Right cardiac atrium (tissue), 5 donors: Measurements from ENCODE around the gene STIMATE. TPM values are rescaled to one million over a fixed set of nuclear protein-coding genes. Genes with fewer than 3 reads are reported as not detected.

Experiments used
- ATAC-seq, 2 donors: fragments of 200-7000 bp; cut with Tn5 transposase; one replicate each; pipeline versions ENCODE4 v1.8.0 to v1.9.1; 2020; ENCODE audit warnings: moderate library complexity in 2 of 2, mild to moderate bottlenecking in 1 of 2
- DNase-seq, 3 donors: peaks; one replicate each; pipeline ENCODE4 v3.0.0-alpha.2; 2020
- H3K27ac ChIP-seq: one replicate; pipeline ENCODE4 v1.5.1; 2013; ENCODE audit warnings: mild to moderate bottlenecking, low read length, control low read depth, moderate library complexity
- H3K27me3 ChIP-seq: one replicate; pipeline ENCODE4 v1.6.1; 2013; ENCODE audit not compliant: control insufficient read depth, insufficient read depth
- H3K4me1 ChIP-seq: one replicate; pipeline ENCODE4 v1.6.1; 2013; ENCODE audit warnings: low read length; ENCODE audit not compliant: control insufficient read depth, insufficient read depth
- H3K4me3 ChIP-seq: one replicate; pipeline ENCODE4 v1.5.1; 2013; ENCODE audit warnings: low read length, control low read depth
- H3K9me3 ChIP-seq: one replicate; pipeline ENCODE4 v1.6.1; 2013; ENCODE audit warnings: low read length; ENCODE audit not compliant: control insufficient read depth
- WGBS: extraction: QIAGEN DNeasy Blood & Tissue Kit; methylation state at CpG from one replicate; pipeline ENCODE4 v1.1.7; 2013; 5-methylcytosine and 5-hydroxymethylcytosine counted together
- intact Hi-C, 4 donors: fragments of 100-400 bp; cut with DNase I; formaldehyde crosslinking; loops; one replicate each; pipeline versions ENCODE4 v1.11.0 to v1.14.0; 2022 to 2023
- polyA plus RNA-seq: library from polyadenylated mRNA; stranded (reverse); fragments of 200-250 nt; gene quantifications from one replicate; pipeline ENCODE4 v1.2.3, GENCODE V29; 2013
- total RNA-seq, 4 donors: library from RNA; stranded (reverse); fragmentation: NEBNext Ultra II Directional; extraction: Animal tissue kit (Norgen Biotek cat#: 25700); gene quantifications; one replicate each; pipeline ENCODE4 v1.2.1, GENCODE V29; 2021
- donor health status: healthy with polysubstance abuse.
- donor health status: DM: no; HTN: yes; CAD: no.
- donor health status: DM: no; HTN: no; CAD: no.
- donor health status: DM: no; HTN: yes; CAD: no; lungs with severe emphysema.
- donor health status: DM: yes; HTN: yes; CAD: no.

The STIMATE gene
- total and polyA plus RNA-seq, 5 donors, result 4.3 to 9.3 (median 7.8) TPM

GRCh38 chr3:52841981-52842340 lies 55.4 kb downstream of the STIMATE start:
- no peaks in the 10 kb centered on the region for H3K9me3 ChIP-seq
- ATAC-seq (no peak), DNase-seq (peak in 2 of 3 donors; percentile 11 to 30)
- H3K27me3 ChIP-seq, result no peaks in the 10 kb centered on the region
- peaks cover 24% of the 10 kb centered on the region for H3K4me1 ChIP-seq
- H3K4me3 ChIP-seq, result no peak overlapping the region
- intact Hi-C loops, result no loop called here
- WGBS, result 79% methylated on average over 12 of the region's 12 CpGs
- H3K27ac ChIP-seq, result peak overlapping the region; percentile 61

DNA sequence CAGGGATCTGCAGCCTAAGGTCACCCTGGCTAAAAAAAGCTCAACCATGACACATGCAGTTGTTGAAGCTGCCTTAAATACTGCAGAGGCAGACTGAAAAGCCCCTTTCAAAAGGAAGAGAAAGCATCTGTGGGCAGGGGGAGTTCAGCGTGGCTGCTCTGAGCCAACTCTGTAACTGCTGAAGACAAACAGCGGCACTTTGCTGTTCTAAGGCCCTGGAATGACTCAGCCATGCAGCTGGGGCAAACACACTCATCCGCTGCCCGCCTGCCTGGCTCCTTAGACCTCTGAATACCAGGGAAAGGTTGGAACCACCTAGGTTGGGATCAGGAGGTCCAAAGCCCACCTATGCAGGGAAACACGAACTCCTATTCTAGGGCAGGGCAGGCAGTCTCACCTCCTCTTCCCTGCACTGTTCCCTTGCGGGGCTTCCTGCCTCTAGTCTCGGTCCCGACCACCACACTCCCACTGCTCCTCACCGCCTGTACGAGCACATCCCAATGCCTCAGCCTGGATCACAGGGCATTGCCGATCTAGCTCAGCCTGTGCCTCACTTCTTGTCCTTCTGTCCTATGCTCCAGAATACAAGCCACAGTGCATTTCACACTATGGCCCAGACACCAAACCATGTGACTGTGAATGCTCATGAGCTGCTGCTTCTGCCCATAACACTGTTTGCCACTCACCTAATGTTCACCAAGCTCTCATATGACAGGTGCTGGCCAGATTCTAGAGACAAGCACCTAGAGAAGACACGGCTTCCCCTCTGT lies 56.0 kb downstream of the STIMATE start:
- Histone ChIP-seq H3K4me1 (peaks cover 27% of the 10 kb centered on the region), H3K27ac (peak overlapping the region; percentile 43), H3K4me3 (no peak overlapping the region), H3K9me3 (no peaks in the 10 kb centered on the region), H3K27me3 (no peaks in the 10 kb centered on the region)
- no peak for ATAC-seq
- 94% methylated on average over 12 of the region's 12 CpGs for WGBS
- DNase-seq, result peak in 2 of 3 donors; percentile 9 to 18
- intact Hi-C loops, result no loop called here

- Histone ChIP-seq H3K4me1 (peaks cover 25% of the 10 kb centered on the region), H3K27ac (no peak overlapping the region), H3K27me3 (no peaks in the 10 kb centered on the region), H3K9me3 (no peaks in the 10 kb centered on the region), H3K4me3 (no peak overlapping the region)
- no peak for ATAC-seq
- intact Hi-C loops, result no loop called here
- WGBS, result 90% methylated on average over 23 of the region's 23 CpGs
- DNase-seq, result peak in 2 of 3 donors; percentile 35 to 39
Observed at GRCh38 chr3:52839892-52840545, 57.3 kb downstream of the STIMATE start.

DNA sequence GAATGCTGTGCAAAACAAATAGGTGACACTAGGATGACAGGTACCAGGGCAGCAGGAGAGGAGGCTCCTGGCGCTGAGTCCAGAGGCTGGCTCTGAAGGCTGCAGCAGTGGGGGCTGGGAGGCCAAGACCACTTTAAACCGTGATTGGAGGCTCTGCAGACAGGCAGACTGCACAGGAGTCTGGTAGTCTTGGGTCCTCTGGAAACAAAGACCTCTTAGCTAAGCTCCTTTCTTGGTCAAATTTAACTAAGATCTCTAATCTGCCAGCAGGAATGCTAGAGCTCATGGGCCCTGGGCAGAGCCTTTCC lies 58.1 kb downstream of the STIMATE start:
- intact Hi-C loops, result no loop called here
- Histone ChIP-seq H3K27ac (no peak overlapping the region), H3K4me3 (no peak overlapping the region), H3K9me3 (no peaks in the 10 kb centered on the region), H3K27me3 (no peaks in the 10 kb centered on the region), H3K4me1 (peaks cover 21% of the 10 kb centered on the region)
- ATAC-seq, result no peak
- WGBS, result 72% methylated on average over 2 of the region's 2 CpGs
- peak in 2 of 3 donors; percentile 18 to 21 for DNase-seq

DNA sequence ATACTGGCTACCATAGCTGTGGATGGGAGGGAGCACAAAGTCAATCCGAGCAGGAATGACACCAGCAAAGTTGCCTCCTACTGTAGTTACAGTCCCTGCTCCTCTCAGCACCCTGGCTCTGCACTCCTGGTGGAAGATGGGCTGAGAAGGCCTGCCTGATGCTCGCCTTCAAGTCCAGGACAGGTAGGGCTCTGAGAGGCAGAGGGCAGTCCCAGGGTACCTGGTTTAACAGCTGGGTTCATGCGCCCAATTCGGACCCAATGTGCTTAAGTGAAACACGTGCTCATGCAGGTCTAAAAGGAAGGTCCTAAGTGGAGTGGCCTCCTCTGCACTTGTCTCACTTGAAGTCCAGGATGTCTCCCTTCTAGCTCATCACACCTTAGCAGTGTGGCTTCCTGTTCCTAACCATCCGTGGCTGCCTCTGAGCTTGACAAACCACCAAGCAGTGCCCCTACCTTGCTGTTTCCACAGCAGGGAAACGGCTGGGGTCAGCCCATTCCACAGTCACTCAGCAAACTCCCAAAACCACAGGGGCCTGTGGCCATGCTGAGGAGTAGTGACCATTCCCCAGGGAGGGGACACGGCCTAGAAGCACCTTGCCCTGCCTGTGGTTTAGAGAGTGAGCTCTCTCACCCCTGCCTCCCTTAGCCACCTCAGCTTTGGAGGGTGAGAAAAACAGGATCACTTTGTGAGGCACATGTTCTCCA lies 58.6 kb downstream of the STIMATE start:
- 89% methylated on average over 8 of the region's 8 CpGs for WGBS
- DNase-seq (peak in 2 of 3 donors; percentile 6 to 20), ATAC-seq (no peak)
- intact Hi-C loops, result no loop called here
- peaks cover 17% of the 10 kb centered on the region for H3K4me1 ChIP-seq
- H3K27me3 ChIP-seq, result no peaks in the 10 kb centered on the region
- no peak overlapping the region for H3K27ac ChIP-seq
- H3K4me3 ChIP-seq, result no peak overlapping the region
- no peaks in the 10 kb centered on the region for H3K9me3 ChIP-seq

DNA sequence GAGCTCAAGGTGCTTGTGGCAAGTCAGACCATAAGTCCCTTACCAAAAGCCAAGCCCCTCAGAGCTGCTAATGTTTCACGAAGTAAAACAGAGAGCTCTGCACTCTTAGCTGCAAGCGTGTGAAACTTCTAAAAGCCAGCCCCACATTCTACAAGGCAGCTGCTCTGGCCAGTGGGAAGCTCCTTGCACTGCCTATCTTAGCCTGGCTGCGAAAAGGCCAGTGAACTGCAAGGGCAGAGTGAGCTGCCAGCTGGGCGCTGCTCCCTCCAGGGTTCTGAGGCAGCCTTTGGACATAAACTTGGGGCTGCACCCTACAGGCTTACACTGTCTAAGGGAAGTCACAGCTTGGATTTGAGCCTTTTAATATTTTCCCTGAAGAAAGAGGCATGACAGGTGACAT lies 60.4 kb downstream of the STIMATE start:
- 64% methylated on average over 4 of the region's 4 CpGs for WGBS
- Histone ChIP-seq H3K4me3 (no peak overlapping the region), H3K27ac (peak overlapping the region; percentile 84), H3K9me3 (no peaks in the 10 kb centered on the region), H3K27me3 (no peaks in the 10 kb centered on the region), H3K4me1 (peaks cover 14% of the 10 kb centered on the region)
- intact Hi-C loops, result no loop called here
- peak in 1 of 3 donors; percentile 48 for DNase-seq
- peak in 1 of 2 donors; percentile 7 for ATAC-seq

GRCh38 chr3:52836471-52836845 lies 60.9 kb downstream of the STIMATE start:
- no peaks in the 10 kb centered on the region for H3K9me3 ChIP-seq
- peak overlapping the region; percentile 84 for H3K27ac ChIP-seq
- DNase-seq (no peak), ATAC-seq (no peak)
- WGBS, result 82% methylated on average over 5 of the region's 5 CpGs
- H3K27me3 ChIP-seq, result no peaks in the 10 kb centered on the region
- peaks cover 16% of the 10 kb centered on the region for H3K4me1 ChIP-seq
- H3K4me3 ChIP-seq, result no peak overlapping the region
- intact Hi-C loops, result no loop called here

DNA sequence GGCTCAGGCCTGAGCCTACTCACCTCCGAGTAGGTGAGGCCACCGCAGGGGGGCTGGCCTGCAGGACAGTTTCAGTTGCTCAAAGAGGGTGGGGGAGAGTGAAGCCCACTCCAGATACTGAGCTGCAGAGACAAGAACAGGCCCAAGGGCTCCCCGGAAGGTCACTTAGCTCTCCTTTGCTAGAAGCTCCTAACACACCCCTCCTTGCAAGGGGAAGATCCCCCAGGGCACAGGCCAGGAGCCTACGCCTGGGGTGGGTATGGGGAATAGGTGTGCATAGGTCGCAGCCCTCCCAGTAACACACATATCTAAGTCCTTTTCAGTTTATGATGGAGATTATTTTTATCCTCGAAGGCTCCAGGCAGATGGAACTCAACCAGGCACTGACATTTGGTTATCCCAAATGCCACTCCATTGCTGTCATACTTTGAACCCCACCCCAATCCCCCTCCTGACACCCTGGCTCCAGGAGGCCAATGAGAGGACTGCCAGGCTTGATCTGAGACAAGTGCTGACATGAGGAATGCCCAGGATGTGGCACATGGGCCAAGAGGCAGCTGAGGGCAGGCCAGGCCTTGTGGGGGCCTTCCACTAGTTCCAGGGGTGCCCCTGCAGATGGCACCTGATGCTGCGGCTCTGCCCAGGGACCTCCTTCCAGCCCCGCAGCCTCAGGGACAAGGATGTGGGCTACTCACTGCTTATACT lies 61.4 kb downstream of the STIMATE start:
- 74% methylated on average over 8 of the region's 8 CpGs for WGBS
- ATAC-seq (peak; percentile 44 to 66), DNase-seq (peak in 2 of 3 donors; percentile 54 to 74)
- intact Hi-C loops, result no loop called here
- H3K4me3 ChIP-seq, result no peak overlapping the region
- peaks cover 10% of the 10 kb centered on the region for H3K4me1 ChIP-seq
- H3K27ac ChIP-seq, result peak overlapping the region; percentile 84
- no peaks in the 10 kb centered on the region for H3K27me3 ChIP-seq
- H3K9me3 ChIP-seq, result no peaks in the 10 kb centered on the region

GRCh38 chr3:52834871-52835501 lies 62.4 kb downstream of the STIMATE start, which contains the start of gene MUSTN1:
Gene MUSTN1, minus strand, starts transcription at chr3:52835019. Its CDS starts 71 bp downstream, at chr3:52834948.
- intact Hi-C loops, result no loop called here
- H3K9me3 ChIP-seq, result no peaks in the 10 kb centered on the region
- peak within 1 kb of the TSS; percentile 80 for H3K27ac ChIP-seq
- H3K4me1 ChIP-seq, result peaks cover 9% of the 10 kb centered on the region
- peak; percentile 18 to 50 for ATAC-seq
- H3K27me3 ChIP-seq, result no peaks in the 10 kb centered on the region
- H3K4me3 ChIP-seq, result peak within 1 kb of the TSS; percentile 27
- DNase-seq, result peak in 1 of 3 donors; percentile 71
- WGBS, result 36% methylated on average over 11 of the region's 11 CpGs

DNA sequence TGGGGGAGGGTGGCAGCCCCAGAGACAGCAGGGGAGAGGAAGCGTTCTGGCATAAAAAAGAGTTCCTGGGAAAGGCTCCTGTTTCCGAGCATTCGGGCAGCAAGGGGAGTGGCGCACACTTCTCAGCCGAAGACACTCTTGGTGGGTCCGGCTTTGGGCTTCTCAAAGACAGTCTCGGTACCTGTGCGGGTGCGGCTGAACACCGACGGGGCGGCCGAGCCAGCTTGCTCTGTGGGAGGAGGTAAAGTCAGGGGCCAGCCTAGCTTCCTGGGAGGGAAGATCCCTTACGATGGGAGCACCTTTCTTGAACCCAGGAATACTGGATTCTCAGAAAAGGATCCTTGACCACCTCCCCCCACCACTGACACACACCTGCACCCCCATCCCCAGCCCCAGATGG lies 64.1 kb downstream of the STIMATE start:
- intact Hi-C loops, result no loop called here
- 94% methylated on average over 14 of the region's 14 CpGs for WGBS
- H3K9me3 ChIP-seq, result no peaks in the 10 kb centered on the region
- no peak overlapping the region for H3K27ac ChIP-seq
- no peak overlapping the region for H3K4me3 ChIP-seq
- no peaks in the 10 kb centered on the region for H3K27me3 ChIP-seq
- no peak for ATAC-seq
- DNase-seq, result peak in 1 of 3 donors; percentile 37
- H3K4me1 ChIP-seq, result peaks cover 9% of the 10 kb centered on the region
